Measurements from ENCODE around the gene RBM12.
"Not testable (repeated sequence)": the region's sequence is repeated elsewhere in the genome, so short reads cannot be mapped to it uniquely, and the experiment has no call there.

Gene RBM12

DNA sequence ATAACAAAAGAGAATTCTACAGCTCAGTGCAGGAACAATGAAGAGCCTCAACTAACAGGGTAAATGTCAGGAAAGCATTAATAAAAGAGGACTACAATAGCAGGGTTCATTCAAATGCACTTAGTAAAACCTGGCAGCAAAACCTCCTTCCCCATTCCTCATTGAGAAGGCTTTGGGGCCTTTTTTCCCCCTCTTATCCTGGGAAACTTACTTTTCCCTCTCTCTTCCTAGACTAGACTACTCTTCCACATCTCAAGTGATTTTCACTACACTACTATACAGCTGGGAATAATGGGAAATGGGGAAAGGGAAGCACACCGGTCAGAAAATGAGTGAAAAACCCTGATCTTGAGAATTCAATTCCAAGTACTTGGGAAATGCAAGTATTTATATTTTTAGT is 44.6 kb upstream of the RBM12 start:
- H3K36me3 ChIP-seq (ENCODE audit: insufficient read depth, low read length): peaks cover 97% of the 10 kb centered on the region
- no peaks in the 10 kb centered on the region for H3K9me3 ChIP-seq (ENCODE audit: insufficient read depth, low read depth, low read length)
- H3K79me2 ChIP-seq (ENCODE audit: insufficient read depth, low read length): peaks cover 69% of the 10 kb centered on the region
- peaks cover 6% of the 10 kb centered on the region; the same call in 1 of the 2 replicates for H3F3A ChIP-seq (ENCODE audit: low read depth)
- H3K9me2 ChIP-seq (replicated peaks; ENCODE audit: low read depth, low read length): no peaks in the 10 kb centered on the region
- peaks cover 97% of the 10 kb centered on the region for H4K20me1 ChIP-seq (ENCODE audit: insufficient read depth, low read length, poor library complexity, severe bottlenecking)
- TF ChIP-seq, protein P1, sequence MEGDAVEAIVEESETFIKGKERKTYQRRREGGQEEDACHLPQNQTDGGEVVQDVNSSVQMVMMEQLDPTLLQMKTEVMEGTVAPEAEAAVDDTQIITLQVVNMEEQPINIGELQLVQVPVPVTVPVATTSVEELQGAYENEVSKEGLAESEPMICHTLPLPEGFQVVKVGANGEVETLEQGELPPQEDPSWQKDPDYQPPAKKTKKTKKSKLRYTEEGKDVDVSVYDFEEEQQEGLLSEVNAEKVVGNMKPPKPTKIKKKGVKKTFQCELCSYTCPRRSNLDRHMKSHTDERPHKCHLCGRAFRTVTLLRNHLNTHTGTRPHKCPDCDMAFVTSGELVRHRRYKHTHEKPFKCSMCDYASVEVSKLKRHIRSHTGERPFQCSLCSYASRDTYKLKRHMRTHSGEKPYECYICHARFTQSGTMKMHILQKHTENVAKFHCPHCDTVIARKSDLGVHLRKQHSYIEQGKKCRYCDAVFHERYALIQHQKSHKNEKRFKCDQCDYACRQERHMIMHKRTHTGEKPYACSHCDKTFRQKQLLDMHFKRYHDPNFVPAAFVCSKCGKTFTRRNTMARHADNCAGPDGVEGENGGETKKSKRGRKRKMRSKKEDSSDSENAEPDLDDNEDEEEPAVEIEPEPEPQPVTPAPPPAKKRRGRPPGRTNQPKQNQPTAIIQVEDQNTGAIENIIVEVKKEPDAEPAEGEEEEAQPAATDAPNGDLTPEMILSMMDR (conservative IDR thresholded peaks at IDR 0.05; ENCODE audit: low read length): no peak
- TF ChIP-seq EZH2phosphoT487 (IDR thresholded peaks at IDR 0.05; ENCODE audit: borderline replicate concordance): no peak
- no peak overlapping the region for H3K4me2 ChIP-seq (ENCODE audit: low read depth, low read length, poor library complexity, severe bottlenecking)
- H3K4me3 ChIP-seq (ENCODE audit: low read length, poor library complexity, severe bottlenecking): no peak overlapping the region
- H3K27me3 ChIP-seq (ENCODE audit: insufficient read depth, low read length, poor library complexity, severe bottlenecking): no peaks in the 10 kb centered on the region
- H3K9ac ChIP-seq (ENCODE audit: low read depth, low read length, poor library complexity, severe bottlenecking): no peak overlapping the region
- no peaks in the 10 kb centered on the region for H3K4me1 ChIP-seq (ENCODE audit: insufficient read depth, low read length, poor library complexity, severe bottlenecking)
- no peak overlapping the region for H2AFZ ChIP-seq (ENCODE audit: low read length)

- Histone ChIP-seq H3K36me3 (ENCODE audit: insufficient read depth, low read length) (peaks cover 97% of the 10 kb centered on the region), H3K9ac (ENCODE audit: low read depth, low read length, poor library complexity, severe bottlenecking) (no peak overlapping the region), H3K4me3 (ENCODE audit: low read length, poor library complexity, severe bottlenecking) (no peak overlapping the region), H3K79me2 (ENCODE audit: insufficient read depth, low read length) (peaks cover 69% of the 10 kb centered on the region), H3K4me2 (ENCODE audit: low read depth, low read length, poor library complexity, severe bottlenecking) (no peak overlapping the region), H3F3A (ENCODE audit: low read depth) (peaks cover 13% of the 10 kb centered on the region; the same call in 1 of the 2 replicates), H3K27me3 (ENCODE audit: insufficient read depth, low read length, poor library complexity, severe bottlenecking) (no peaks in the 10 kb centered on the region), H3K9me3 (ENCODE audit: insufficient read depth, low read depth, low read length) (no peaks in the 10 kb centered on the region), H4K20me1 (ENCODE audit: insufficient read depth, low read length, poor library complexity, severe bottlenecking) (peaks cover 97% of the 10 kb centered on the region), H3K9me2 (replicated peaks; ENCODE audit: low read depth, low read length) (no peaks in the 10 kb centered on the region), H3K4me1 (ENCODE audit: insufficient read depth, low read length, poor library complexity, severe bottlenecking) (no peaks in the 10 kb centered on the region), H2AFZ (ENCODE audit: low read length) (no peak overlapping the region)
- TF ChIP-seq, protein P1 (conservative IDR thresholded peaks at IDR 0.05; ENCODE audit: low read length): no peak
- no peak for TF ChIP-seq EZH2phosphoT487 (IDR thresholded peaks at IDR 0.05; ENCODE audit: borderline replicate concordance)
These were observed 43.8 kb upstream of the RBM12 start for GRCh38 chr20:35708502-35708901.

GRCh38 chr20:35706591-35707529 is 42.2 kb upstream of the RBM12 start:
- H4K20me1 ChIP-seq (ENCODE audit: insufficient read depth, low read length, poor library complexity, severe bottlenecking): peaks cover 92% of the 10 kb centered on the region
- H3K4me3 ChIP-seq (ENCODE audit: low read length, poor library complexity, severe bottlenecking): not testable (repeated sequence)

GRCh38 chr20:35705894-35706293 is 41.2 kb upstream of the RBM12 start:
- not testable (repeated sequence) for H3K4me2 ChIP-seq (ENCODE audit: low read depth, low read length, poor library complexity, severe bottlenecking); H2AFZ ChIP-seq (ENCODE audit: low read length); H3K9ac ChIP-seq (ENCODE audit: low read depth, low read length, poor library complexity, severe bottlenecking); H3K9me2 ChIP-seq (replicated peaks; ENCODE audit: low read depth, low read length); H3K4me3 ChIP-seq (ENCODE audit: low read length, poor library complexity, severe bottlenecking); H3K27me3 ChIP-seq (ENCODE audit: insufficient read depth, low read length, poor library complexity, severe bottlenecking); H3K9me3 ChIP-seq (ENCODE audit: insufficient read depth, low read depth, low read length); H3K4me1 ChIP-seq (ENCODE audit: insufficient read depth, low read length, poor library complexity, severe bottlenecking)
- Histone ChIP-seq H3K36me3 (ENCODE audit: insufficient read depth, low read length) (peaks cover 96% of the 10 kb centered on the region), H3F3A (ENCODE audit: low read depth) (peaks cover 30% of the 10 kb centered on the region), H4K20me1 (ENCODE audit: insufficient read depth, low read length, poor library complexity, severe bottlenecking) (peaks cover 82% of the 10 kb centered on the region), H3K79me2 (ENCODE audit: insufficient read depth, low read length) (peaks cover 50% of the 10 kb centered on the region)

More at GRCh38 chr20:35706591-35707529, 42.2 kb upstream of the RBM12 start:
- not testable (repeated sequence) for H3K9ac ChIP-seq (ENCODE audit: low read depth, low read length, poor library complexity, severe bottlenecking); H3K4me1 ChIP-seq (ENCODE audit: insufficient read depth, low read length, poor library complexity, severe bottlenecking); H3K4me2 ChIP-seq (ENCODE audit: low read depth, low read length, poor library complexity, severe bottlenecking); H2AFZ ChIP-seq (ENCODE audit: low read length); H3K9me2 ChIP-seq (replicated peaks; ENCODE audit: low read depth, low read length); H3K9me3 ChIP-seq (ENCODE audit: insufficient read depth, low read depth, low read length); H3K27me3 ChIP-seq (ENCODE audit: insufficient read depth, low read length, poor library complexity, severe bottlenecking)
- H3K36me3 ChIP-seq (ENCODE audit: insufficient read depth, low read length): peaks cover 99% of the 10 kb centered on the region
- peaks cover 30% of the 10 kb centered on the region for H3F3A ChIP-seq (ENCODE audit: low read depth)
- H3K79me2 ChIP-seq (ENCODE audit: insufficient read depth, low read length): peaks cover 56% of the 10 kb centered on the region
